ENCODE data around the gene DENND1B. TPM values are rescaled to one million over a fixed set of nuclear protein-coding genes. Genes with fewer than 3 reads are reported as not detected.

The DENND1B gene
- total RNA-seq, 1 experiment from 2014 or later: 6.3 TPM

DNA sequence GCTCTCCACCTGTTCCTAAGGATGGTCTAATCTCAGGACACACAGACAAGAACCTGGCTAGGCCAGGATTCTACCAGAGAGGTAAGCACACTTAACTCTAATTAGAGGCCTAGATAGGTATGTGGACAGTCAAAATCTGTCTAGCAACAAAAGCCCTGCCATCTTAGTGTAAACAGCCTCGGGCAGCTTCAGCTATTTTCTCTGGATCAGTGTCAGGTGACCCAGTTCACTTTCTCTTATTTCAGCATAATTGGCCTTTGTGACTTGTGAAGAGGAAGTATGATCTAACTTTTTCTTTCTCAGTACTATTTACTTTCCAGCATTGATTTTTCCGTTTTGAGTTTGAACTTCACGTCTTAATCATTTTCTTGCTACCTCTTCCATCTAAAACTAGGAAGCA is 289.5 kb downstream of the DENND1B start:
- Histone ChIP-seq H3T11ph (ENCODE audit: low read length) (no peak overlapping the region), H2AFZ (ENCODE audit: low read length) (no peak overlapping the region), H3K4me1 (ENCODE audit: insufficient read depth, low read length) (no peaks in the 10 kb centered on the region), H3K27me3 (ENCODE audit: insufficient read depth, low read length) (no peaks in the 10 kb centered on the region), H3K27ac (ENCODE audit: insufficient read length, low read depth, low read length) (no peak overlapping the region), H2BK5ac (ENCODE audit: insufficient read length, low read length) (no peak overlapping the region), H3K56ac (ENCODE audit: insufficient read length, low read depth, low read length) (no peak overlapping the region), H3K23me2 (ENCODE audit: insufficient read length, low read depth, low read length, poor library complexity, severe bottlenecking) (no peaks in the 10 kb centered on the region), H3K79me1 (ENCODE audit: insufficient read depth, low read depth, low read length, poor library complexity, severe bottlenecking) (no peaks in the 10 kb centered on the region), H2BK120ac (ENCODE audit: low read depth, low read length, poor library complexity, severe bottlenecking) (no peak overlapping the region), H4K20me1 (ENCODE audit: control insufficient read depth, insufficient read depth, insufficient read length) (no peaks in the 10 kb centered on the region), H3K18ac (ENCODE audit: insufficient read length, low read depth, low read length) (no peak overlapping the region), H3K79me2 (ENCODE audit: insufficient read depth, low read length) (no peaks in the 10 kb centered on the region), H3K14ac (ENCODE audit: insufficient read depth, low read length) (no peak overlapping the region), H3K4ac (ENCODE audit: low read depth, low read length) (no peak overlapping the region), H4K5ac (ENCODE audit: insufficient read length, low read depth, low read length) (no peak overlapping the region), H3K4me2 (ENCODE audit: insufficient read depth, insufficient read length, low read length) (no peak overlapping the region), H2BK20ac (ENCODE audit: low read depth, low read length, poor library complexity, severe bottlenecking) (no peak overlapping the region), H4K8ac (replicated peaks; ENCODE audit: insufficient read length, low read depth, low read length) (no peak overlapping the region), H2AK5ac (ENCODE audit: insufficient read length, low read length) (no peak overlapping the region), H3K9ac (ENCODE audit: extremely low read depth, insufficient read length, low read length) (no peak overlapping the region), H2BK12ac (ENCODE audit: insufficient read length, low read depth, low read length) (no peak overlapping the region), H3K23ac (ENCODE audit: insufficient read length, low read depth, low read length) (no peak overlapping the region), H4K91ac (ENCODE audit: insufficient read length, low read depth, low read length) (no peak overlapping the region), H3K9me3 (ENCODE audit: control insufficient read depth, low read depth, low read length) (no peaks in the 10 kb centered on the region), H2BK15ac (ENCODE audit: low read depth, low read length) (no peak overlapping the region)
- Mint-ChIP-seq H3K9me3 (no peaks in the 10 kb centered on the region; a peak in 1 of 5 replicates), H3K36me3 (ENCODE audit: insufficient read depth in 1 of 3, low read depth in 3 of 3) (no peaks in the 10 kb centered on the region), H3K27me3 (ENCODE audit: low read depth) (no peaks in the 10 kb centered on the region), H3K4me3 (no peak overlapping the region), H3K27ac (peak overlapping the region in 1 of 3 experiments; percentile 42; a peak in 2 of 7 replicates), H3K4me1 (no peaks in the 10 kb centered on the region)
- WGBS (ENCODE audit: extremely low coverage, insufficient read length, low lambda C conversion rate): no CpG with 5 or more reads among the region's 3 CpGs
- TF ChIP-seq, protein P1, sequence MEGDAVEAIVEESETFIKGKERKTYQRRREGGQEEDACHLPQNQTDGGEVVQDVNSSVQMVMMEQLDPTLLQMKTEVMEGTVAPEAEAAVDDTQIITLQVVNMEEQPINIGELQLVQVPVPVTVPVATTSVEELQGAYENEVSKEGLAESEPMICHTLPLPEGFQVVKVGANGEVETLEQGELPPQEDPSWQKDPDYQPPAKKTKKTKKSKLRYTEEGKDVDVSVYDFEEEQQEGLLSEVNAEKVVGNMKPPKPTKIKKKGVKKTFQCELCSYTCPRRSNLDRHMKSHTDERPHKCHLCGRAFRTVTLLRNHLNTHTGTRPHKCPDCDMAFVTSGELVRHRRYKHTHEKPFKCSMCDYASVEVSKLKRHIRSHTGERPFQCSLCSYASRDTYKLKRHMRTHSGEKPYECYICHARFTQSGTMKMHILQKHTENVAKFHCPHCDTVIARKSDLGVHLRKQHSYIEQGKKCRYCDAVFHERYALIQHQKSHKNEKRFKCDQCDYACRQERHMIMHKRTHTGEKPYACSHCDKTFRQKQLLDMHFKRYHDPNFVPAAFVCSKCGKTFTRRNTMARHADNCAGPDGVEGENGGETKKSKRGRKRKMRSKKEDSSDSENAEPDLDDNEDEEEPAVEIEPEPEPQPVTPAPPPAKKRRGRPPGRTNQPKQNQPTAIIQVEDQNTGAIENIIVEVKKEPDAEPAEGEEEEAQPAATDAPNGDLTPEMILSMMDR (conservative IDR thresholded peaks at IDR 0.05): no peak
- no peak for DNase-seq
